Activated CD8-positive, alpha-beta T cell treated with anti-CD3 and anti-CD28 coated beads for 36 hours (primary cell): ENCODE results near the gene RPS18. TPM values are rescaled to one million over a fixed set of nuclear protein-coding genes. Genes with fewer than 3 reads are reported as not detected.

Experiments
- ATAC-seq: fragments of 200-7000 bp; cut with Tn5 transposase; one replicate; pipeline ENCODE4 v1.10.0; 2021; ENCODE audit warnings: mild to moderate bottlenecking, moderate library complexity
- CTCF ChIA-PET: fragments of 350-600 bp; sonication (Branson Sonifier 250); formaldehyde crosslinking; loops from one replicate; lab custom pipeline; 2021; ENCODE audit warnings: antibody characterized with exemption; lab: Charles Lee
- POLR2A ChIA-PET: fragments of 350-600 bp; sonication (Branson Sonifier 250); formaldehyde crosslinking; loops from one replicate; lab custom pipeline; 2021; ENCODE audit warnings: antibody characterized with exemption; lab: Charles Lee
- DNase-seq: peaks from one replicate; pipeline ENCODE4 v3.0.0-alpha.2; 2020
- H3K27ac Mint-ChIP-seq: one replicate; pipeline ENCODE4 v1.8.0; 2021; ENCODE audit warnings: mild to moderate bottlenecking, mixed read lengths
- H3K27me3 Mint-ChIP-seq: one replicate; pipeline ENCODE4 v1.8.0; 2021; ENCODE audit warnings: mixed read lengths
- H3K36me3 Mint-ChIP-seq: one replicate; pipeline ENCODE4 v1.8.0; 2021; ENCODE audit warnings: low read depth, mixed read lengths
- H3K4me1 Mint-ChIP-seq: one replicate; pipeline ENCODE4 v1.8.0; 2021; ENCODE audit warnings: low read depth, mixed read lengths
- H3K4me3 Mint-ChIP-seq: one replicate; pipeline ENCODE4 v1.8.0; 2021; ENCODE audit warnings: mild to moderate bottlenecking, moderate library complexity, mixed read lengths
- H3K9me3 Mint-ChIP-seq: one replicate; pipeline ENCODE4 v1.8.0; 2021; ENCODE audit warnings: mixed read lengths
- CTCF ChIP-seq: fragments of 200-600 bp; IDR thresholded peaks from one replicate; pipeline ENCODE4 v1.8.0; 2022; ENCODE audit warnings: antibody characterized with exemption, mild to moderate bottlenecking
- intact Hi-C: fragments of 100-400 bp; cut with micrococcal nuclease; formaldehyde crosslinking; loops from one replicate; pipeline ENCODE4 v1.10.0; 2022
- total RNA-seq, 2 experiments: library from RNA; stranded (reverse); gene quantifications; one replicate each; pipeline ENCODE4 v1.2.3, GENCODE V29; 2021

The RPS18 gene
- total RNA-seq, 2 experiments from 2014 or later = 4,910 to 4,938 TPM

DNA sequence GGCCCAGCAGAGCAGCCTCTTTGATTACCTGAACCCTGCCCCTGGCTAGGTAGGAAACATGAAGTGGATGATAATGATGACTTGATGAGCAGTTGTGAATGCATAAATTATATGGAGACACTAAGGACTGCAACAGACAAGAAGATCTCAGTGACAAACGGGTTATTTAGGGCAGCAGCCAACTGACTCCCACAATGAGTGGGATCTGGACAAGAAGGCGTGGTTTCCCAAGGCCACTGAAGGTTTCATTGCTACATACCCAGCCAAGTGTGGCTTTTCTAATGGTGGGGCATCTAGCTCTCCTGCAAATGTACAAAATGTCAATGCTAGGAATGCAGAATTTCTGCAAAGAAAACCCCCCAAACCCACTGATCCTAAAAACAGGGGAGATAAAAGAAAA lies 34.1 kb upstream of the RPS18 start:
- H3K9me3 Mint-ChIP-seq = no peaks in the 10 kb centered on the region
- no peaks in the 10 kb centered on the region for H3K36me3 Mint-ChIP-seq
- H3K27ac Mint-ChIP-seq = no peak overlapping the region
- ChIA-PET CTCF (interaction anchor here (0.8 to 2.9 kb wide), 2 partner anchors 11 to 77 kb away, joined by 3 to 15 read pairs; no protein-coding TSS in a partner anchor), POLR2A (interaction anchor here (1.5 to 1.6 kb wide), 2 partner anchors 10 to 40 kb away, joined by 3 to 5 read pairs; partner anchors contain the start of gene B3GALT4)
- H3K27me3 Mint-ChIP-seq = peaks cover 9% of the 10 kb centered on the region
- intact Hi-C loops = no loop called here
- ATAC-seq (no peak), DNase-seq (no peak)
- no peak for TF ChIP-seq CTCF
- H3K4me3 Mint-ChIP-seq = no peak overlapping the region
- H3K4me1 Mint-ChIP-seq = peaks cover 13% of the 10 kb centered on the region

- H3K9me3 Mint-ChIP-seq = no peaks in the 10 kb centered on the region
- peak; percentile 90 for ATAC-seq
- no peaks in the 10 kb centered on the region for H3K36me3 Mint-ChIP-seq
- ChIA-PET CTCF (no interaction called here), POLR2A (interaction anchor here (1.3 kb wide), 1 partner anchor 37 kb away, joined by 4 read pairs; no protein-coding TSS in a partner anchor)
- peak overlapping the region; percentile 44 for H3K4me3 Mint-ChIP-seq
- TF ChIP-seq CTCF = no peak
- no peaks in the 10 kb centered on the region for H3K27me3 Mint-ChIP-seq
- H3K27ac Mint-ChIP-seq = peak overlapping the region; percentile 67
- DNase-seq = no peak
- H3K4me1 Mint-ChIP-seq = peaks cover 13% of the 10 kb centered on the region
- intact Hi-C loops = loop anchor here (10.0 kb wide), 2 partner anchors 77 to 237 kb away; partner anchors contain the start of gene HLA-DOA
These were observed 29.9 kb upstream of the RPS18 start for GRCh38 chr6:33241968-33242367.

DNA sequence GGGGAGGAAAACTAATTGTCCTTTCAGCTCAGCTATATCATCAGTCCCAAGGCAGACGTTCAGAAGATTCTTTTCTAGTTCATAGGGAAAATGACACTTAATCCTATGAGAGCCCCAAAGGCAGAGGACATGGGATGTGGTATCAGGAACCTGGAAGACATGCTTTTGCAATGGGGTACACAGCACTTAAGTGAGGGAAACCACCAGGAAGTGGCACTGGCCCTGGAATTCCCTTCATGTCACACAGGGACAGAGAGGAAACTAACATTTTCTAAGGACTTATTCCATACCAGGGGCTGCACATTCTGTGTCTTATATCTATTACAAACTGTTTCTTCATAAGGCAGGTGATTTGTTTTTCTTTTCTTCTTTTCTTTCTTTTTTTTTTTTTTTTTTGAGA lies 28.4 kb upstream of the RPS18 start:
- intact Hi-C loops = loop anchor here (10.0 kb wide), 2 partner anchors 79 to 239 kb away; partner anchors contain the start of gene HLA-DOA

DNA sequence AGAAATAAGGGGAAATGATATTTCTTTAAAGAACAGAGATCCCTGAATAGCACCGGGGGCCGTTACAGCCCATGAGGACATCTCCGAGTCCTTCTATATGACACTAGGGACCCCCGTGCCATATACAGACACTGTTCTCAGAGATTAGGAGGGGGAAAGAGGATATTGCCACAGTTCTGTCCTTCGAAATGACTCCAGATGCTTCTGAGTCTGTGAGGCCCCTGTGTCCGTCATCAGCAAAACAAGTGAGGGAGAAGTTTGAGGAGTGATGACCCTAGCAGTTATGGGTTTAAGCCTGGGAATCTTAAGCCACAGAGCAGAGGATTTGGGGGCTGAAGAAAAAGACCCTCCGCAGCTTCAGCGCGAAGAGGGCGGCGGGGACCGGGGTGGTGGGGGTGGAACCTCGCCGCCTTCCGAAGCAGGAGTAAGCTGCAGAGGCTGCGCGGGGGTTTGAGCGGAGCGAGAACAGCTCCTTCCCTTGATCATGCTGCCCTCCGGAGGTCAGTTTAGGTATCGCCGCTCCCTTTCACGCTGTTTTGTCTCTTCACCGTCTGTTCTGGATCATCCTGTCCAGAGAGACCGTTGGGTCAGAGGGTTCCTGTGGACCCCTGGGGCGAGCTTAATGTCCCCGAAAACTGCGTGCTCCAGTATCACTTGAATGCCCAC lies 23.8 kb upstream of the RPS18 start:
- intact Hi-C loops = loop anchor here (2.0 to 10.0 kb wide), 4 partner anchors 36 to 243 kb away; partner anchors contain the start of gene HLA-DOA
- ChIA-PET POLR2A (interaction anchor here (0.5 to 5.2 kb wide), 28 partner anchors 9 to 395 kb away, joined by 3 to 53 read pairs (median 6); partner anchors contain the start of genes B3GALT4, COL11A2, HSD17B8 and PSMB9), CTCF (interaction anchor here (0.6 to 5.2 kb wide), 52 partner anchors 9 to 356 kb away, joined by 3 to 75 read pairs (median 6); partner anchors contain the start of genes B3GALT4, HLA-DMA, HLA-DPB1 and HSD17B8)
- DNase-seq = peak; percentile 97
- Mint-ChIP-seq H3K27ac (peak overlapping the region; percentile 97), H3K4me1 (peaks cover 34% of the 10 kb centered on the region), H3K9me3 (no peaks in the 10 kb centered on the region), H3K36me3 (peaks cover 28% of the 10 kb centered on the region), H3K27me3 (no peaks in the 10 kb centered on the region), H3K4me3 (peak overlapping the region; percentile 92)
- peak; percentile 55 for ATAC-seq
- TF ChIP-seq CTCF = peak; percentile 95

More for the DNA sequence above, 28.4 kb upstream of the RPS18 start:
- ChIA-PET POLR2A (interaction anchor here (1.3 kb wide), 1 partner anchor 38 kb away, joined by 4 read pairs; no protein-coding TSS in a partner anchor), CTCF (interaction anchor here (1.0 kb wide), 1 partner anchor 118 kb away, joined by 4 read pairs; no protein-coding TSS in a partner anchor)
- no peaks in the 10 kb centered on the region for H3K9me3 Mint-ChIP-seq
- no peaks in the 10 kb centered on the region for H3K36me3 Mint-ChIP-seq
- no peak for TF ChIP-seq CTCF
- no peak overlapping the region for H3K27ac Mint-ChIP-seq
- peaks cover 17% of the 10 kb centered on the region for H3K4me1 Mint-ChIP-seq
- no peak overlapping the region for H3K4me3 Mint-ChIP-seq
- DNase-seq (no peak), ATAC-seq (no peak)
- H3K27me3 Mint-ChIP-seq = no peaks in the 10 kb centered on the region
